Subcutaneous abdominal adipose tissue (tissue), 5 donors: ENCODE results near the gene WIPF2.
"Not testable (repeated sequence)": the region's sequence is repeated elsewhere in the genome, so short reads cannot be mapped to it uniquely, and the experiment has no call there.

ENCODE experiments used
- H3K27ac ChIP-seq: one replicate; pipeline ENCODE4 v1.7.0; 2013; ENCODE audit warnings: low read depth, mild to moderate bottlenecking, inconsistent platforms, low read length, moderate library complexity
- H3K27me3 ChIP-seq, 5 donors: one replicate each; pipeline ENCODE4 v1.7.0; 2013; ENCODE audit warnings: low read length in 5 of 5, inconsistent platforms in 1 of 5; ENCODE audit not compliant: control insufficient read depth in 5 of 5, insufficient read depth in 4 of 5
- H3K36me3 ChIP-seq, 5 donors: one replicate each; pipeline ENCODE4 v1.7.0; 2013; ENCODE audit warnings: low read length in 5 of 5; ENCODE audit not compliant: control insufficient read depth in 5 of 5, insufficient read depth in 5 of 5
- H3K4me1 ChIP-seq, 5 donors: one replicate each; pipeline ENCODE4 v1.7.0; 2013; ENCODE audit warnings: low read length in 5 of 5, mild to moderate bottlenecking in 3 of 5, moderate library complexity in 1 of 5; ENCODE audit not compliant: control insufficient read depth in 5 of 5, insufficient read depth in 5 of 5
- H3K4me3 ChIP-seq, 5 donors: one replicate each; pipeline ENCODE4 v1.7.0; 2013; ENCODE audit warnings: low read length in 5 of 5, low read depth in 1 of 5
- H3K9ac ChIP-seq, 5 donors: one replicate each; pipeline ENCODE4 v1.7.0; 2013; ENCODE audit warnings: low read length in 5 of 5, mild to moderate bottlenecking in 4 of 5, moderate library complexity in 3 of 5
- H3K9me3 ChIP-seq, 5 donors: one replicate each; pipeline ENCODE4 v1.7.0; 2013; ENCODE audit warnings: low read length in 5 of 5; ENCODE audit not compliant: control insufficient read depth in 5 of 5
- donor health status: healthy.
- donor health status: healthy.
- donor health status: healthy.
- donor health status: healthy.
- donor health status: healthy.

WIPF2 gene

GRCh38 chr17:40290629-40291280 lies 71.7 kb downstream of the WIPF2 start:
- Histone ChIP-seq H3K27me3 (no peaks in the 10 kb centered on the region), H3K4me1 (peaks cover 0 to 30% (median 29%) of the 10 kb centered on the region in 5 donors), H3K36me3 (no peaks in the 10 kb centered on the region), H3K27ac (no peak overlapping the region), H3K4me3 (no peak overlapping the region), H3K9ac (no peak overlapping the region), H3K9me3 (no peaks in the 10 kb centered on the region)

GRCh38 chr17:40291281-40291664 lies 72.2 kb downstream of the WIPF2 start:
- peaks cover 2 to 35% (median 32%) of the 10 kb centered on the region in 5 donors for H3K4me1 ChIP-seq
- H3K27ac ChIP-seq = no peak overlapping the region
- no peaks in the 10 kb centered on the region for H3K27me3 ChIP-seq
- no peaks in the 10 kb centered on the region for H3K36me3 ChIP-seq
- H3K9me3 ChIP-seq = no peaks in the 10 kb centered on the region
- H3K9ac ChIP-seq = no peak overlapping the region
- no peak overlapping the region for H3K4me3 ChIP-seq

GRCh38 chr17:40293363-40293762 lies 74.3 kb downstream of the WIPF2 start:
- no peaks in the 10 kb centered on the region for H3K27me3 ChIP-seq
- no peak overlapping the region for H3K4me3 ChIP-seq
- peak overlapping the region; percentile 64 for H3K27ac ChIP-seq
- H3K4me1 ChIP-seq = peaks cover 2 to 34% (median 30%) of the 10 kb centered on the region in 5 donors
- peak overlapping the region in 3 of 5 donors; percentile 8 to 48 (median 11) for H3K9ac ChIP-seq
- no peaks in the 10 kb centered on the region for H3K9me3 ChIP-seq
- H3K36me3 ChIP-seq = no peaks in the 10 kb centered on the region

GRCh38 chr17:40295488-40296436 lies 76.7 kb downstream of the WIPF2 start:
- Histone ChIP-seq H3K36me3 (no peaks in the 10 kb centered on the region), H3K4me1 (peaks cover 2 to 33% (median 32%) of the 10 kb centered on the region in 5 donors)

GRCh38 chr17:40297511-40297910 lies 78.4 kb downstream of the WIPF2 start:
- Histone ChIP-seq H3K9me3 (no peaks in the 10 kb centered on the region), H3K27me3 (no peaks in the 10 kb centered on the region), H3K9ac (no peak overlapping the region), H3K4me1 (peaks cover 2 to 33% (median 32%) of the 10 kb centered on the region in 5 donors), H3K36me3 (no peaks in the 10 kb centered on the region), H3K27ac (peak overlapping the region; percentile 57), H3K4me3 (no peak overlapping the region)

More at GRCh38 chr17:40295488-40296436, 76.7 kb downstream of the WIPF2 start:
- H3K9ac ChIP-seq = no peak overlapping the region
- no peak overlapping the region for H3K4me3 ChIP-seq
- H3K27me3 ChIP-seq = no peaks in the 10 kb centered on the region
- no peaks in the 10 kb centered on the region for H3K9me3 ChIP-seq
- H3K27ac ChIP-seq = peak overlapping the region; percentile 57

GRCh38 chr17:40298726-40299125 lies 79.6 kb downstream of the WIPF2 start:
- H3K27me3 ChIP-seq = no peaks in the 10 kb centered on the region
- H3K4me3 ChIP-seq = no peak overlapping the region
- H3K27ac ChIP-seq = peak overlapping the region; percentile 57
- no peaks in the 10 kb centered on the region for H3K9me3 ChIP-seq
- H3K9ac ChIP-seq = no peak overlapping the region
- H3K4me1 ChIP-seq = peaks cover 8 to 31% (median 29%) of the 10 kb centered on the region in 5 donors
- H3K36me3 ChIP-seq = no peaks in the 10 kb centered on the region

GRCh38 chr17:40299159-40299757 lies 80.2 kb downstream of the WIPF2 start:
- not testable (repeated sequence) for H3K4me3 ChIP-seq, H3K9me3 ChIP-seq, H3K36me3 ChIP-seq, H3K27me3 ChIP-seq, H3K9ac ChIP-seq, H3K27ac ChIP-seq
- peaks cover 8 to 32% (median 30%) of the 10 kb centered on the region in 5 donors for H3K4me1 ChIP-seq

- H3K4me3 ChIP-seq = no peak overlapping the region
- no peaks in the 10 kb centered on the region for H3K36me3 ChIP-seq
- H3K9ac ChIP-seq = no peak overlapping the region
- H3K4me1 ChIP-seq = peaks cover 10 to 36% (median 30%) of the 10 kb centered on the region in 5 donors
- no peaks in the 10 kb centered on the region for H3K27me3 ChIP-seq
- no peaks in the 10 kb centered on the region for H3K9me3 ChIP-seq
- no peak overlapping the region for H3K27ac ChIP-seq
Measured at GRCh38 chr17:40301315-40301714, 82.2 kb downstream of the WIPF2 start.

- no peaks in the 10 kb centered on the region for H3K27me3 ChIP-seq
- H3K4me3 ChIP-seq = no peak overlapping the region
- H3K27ac ChIP-seq = peak overlapping the region; percentile 31
- no peaks in the 10 kb centered on the region for H3K36me3 ChIP-seq
- peaks cover 18 to 46% (median 44%) of the 10 kb centered on the region in 5 donors for H3K4me1 ChIP-seq
- H3K9ac ChIP-seq = no peak overlapping the region
- no peaks in the 10 kb centered on the region for H3K9me3 ChIP-seq
Measured at GRCh38 chr17:40303009-40303657, 84.0 kb downstream of the WIPF2 start.
